Measurements from ENCODE around the gene MDM2. TPM values are rescaled to one million over a fixed set of nuclear protein-coding genes. Genes with fewer than 3 reads are reported as not detected.

The MDM2 gene
- total and polyA plus RNA-seq, 2 of the 8 experiments (the other 6 are each of a cell fraction or from before 2014, with no cell fraction given) = 15.1 to 115 TPM

DNA sequence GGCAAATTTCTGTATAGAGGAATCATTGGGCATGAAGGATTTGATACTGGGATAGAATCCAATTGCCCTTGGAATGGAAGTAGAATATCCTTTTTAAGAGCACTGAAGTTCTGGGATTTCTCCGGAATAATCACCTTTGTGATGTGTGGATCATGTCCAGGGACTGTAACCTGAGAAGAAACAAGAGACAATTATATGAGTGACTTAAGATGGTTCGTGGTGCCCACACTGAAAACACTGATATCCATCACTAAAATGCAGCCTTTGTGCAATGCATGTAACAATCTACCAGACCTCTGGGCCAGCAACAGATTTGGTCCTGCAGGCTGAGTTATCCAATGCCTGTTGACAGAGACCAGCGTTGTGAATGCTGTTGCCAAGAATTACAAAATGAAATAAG lies 48.5 kb downstream of the MDM2 start:
- Histone ChIP-seq H3K79me2 (ENCODE audit: control insufficient read depth in 1 of 2, insufficient read depth in 2 of 2, low read length in 2 of 2) (no peaks in the 10 kb centered on the region), H3K9me3 (ENCODE audit: insufficient read depth in 2 of 2, low read depth in 1 of 2, low read length in 1 of 2) (no peaks in the 10 kb centered on the region), H2BK5ac (ENCODE audit: low read depth, low read length) (no peak overlapping the region), H3K56ac (replicated peaks; ENCODE audit: insufficient read length, low read depth, low read length) (no peak overlapping the region), H3K23me2 (ENCODE audit: low read depth, low read length) (no peaks in the 10 kb centered on the region; the same call in 1 of the 2 replicates), H3K18ac (ENCODE audit: extremely low read depth, low read length) (no peak overlapping the region), H3K4me1 (replicated peaks in 1 of 4; ENCODE audit: control insufficient read depth in 3 of 4, insufficient read depth in 4 of 4, low read length in 3 of 4) (no peaks in the 10 kb centered on the region), H3K4me2 (ENCODE audit: insufficient read depth in 1 of 2, low read depth in 2 of 2, low read length in 2 of 2) (no peak overlapping the region), H3K9ac (replicated peaks in 1 of 4; ENCODE audit: extremely low read depth in 1 of 4, low read depth in 3 of 4, low read length in 3 of 4) (no peak overlapping the region), H2AK5ac (ENCODE audit: low read depth, low read length) (no peak overlapping the region), H2AFZ (ENCODE audit: low read length) (no peak overlapping the region), H4K91ac (replicated peaks; ENCODE audit: insufficient read length, low read length) (no peak overlapping the region), H4K20me1 (replicated peaks in 1 of 2; ENCODE audit: control insufficient read depth in 1 of 2, insufficient read depth in 2 of 2, low read length in 2 of 2) (no peaks in the 10 kb centered on the region), H3K4ac (replicated peaks; ENCODE audit: insufficient read length, low read depth, low read length) (no peak overlapping the region), H3K27ac (ENCODE audit: low read depth, low read length) (no peak overlapping the region), H2BK15ac (ENCODE audit: low read length) (no peak overlapping the region), H4K5ac (ENCODE audit: insufficient read length, low read depth, low read length) (no peak overlapping the region), H2BK12ac (ENCODE audit: low read depth, low read length) (no peak overlapping the region), H4K8ac (ENCODE audit: extremely low read depth, insufficient read depth, low read length) (no peak overlapping the region), H3K23ac (ENCODE audit: insufficient read length) (no peak overlapping the region), H3K4me3 (ENCODE audit: extremely low read depth in 1 of 4, insufficient read depth in 2 of 4, low read depth in 3 of 4, low read length in 4 of 4) (no peak overlapping the region), H3K27me3 (replicated peaks in 1 of 4; ENCODE audit: control insufficient read depth in 3 of 4, extremely low read depth in 1 of 4, insufficient read depth in 3 of 4, low read length in 3 of 4) (no peaks in the 10 kb centered on the region), H3K36me3 (ENCODE audit: control insufficient read depth in 2 of 4, insufficient read depth in 4 of 4, low read length in 3 of 4) (no peaks in the 10 kb centered on the region), H2BK20ac (ENCODE audit: low read length) (no peak overlapping the region), H2BK120ac (replicated peaks; ENCODE audit: low read depth, low read length) (no peak overlapping the region), H3K79me1 (ENCODE audit: low read depth, low read length) (no peaks in the 10 kb centered on the region), H3K14ac (ENCODE audit: insufficient read length) (no peak overlapping the region)
- ChIA-PET CTCF (ENCODE audit: partially characterized antibody) (no interaction called here), POLR2A (ENCODE audit: partially characterized antibody) (no interaction called here)
- DNase-seq (ENCODE audit: low read depth in 1 of 2, low spot score in 2 of 2) (no peak), FAIRE-seq (no peak)
- 85% methylated on average over 3 of the region's 3 CpGs; no CpG with 5 or more reads in 1 of the 2 experiments for WGBS, 2 experiments (ENCODE audit: extremely low coverage in 1 of 2, insufficient coverage in 1 of 2, insufficient read length in 1 of 2, insufficient replicate concordance in 2 of 2, low coverage in 1 of 2, low lambda C conversion rate in 2 of 2, missing lambda C conversion rate in 1 of 2)
- TF ChIP-seq SP2 (IDR thresholded peaks at IDR 0.05; ENCODE audit: low read length) (no peak), HDAC2 (IDR thresholded peaks at IDR 0.05; ENCODE audit: borderline replicate concordance in 1 of 2, low read depth in 2 of 2, low read length in 2 of 2) (no peak), TEAD4 (IDR thresholded peaks at IDR 0.05; ENCODE audit: low read depth, low read length) (no peak), GABPA (IDR thresholded peaks at IDR 0.05; ENCODE audit: borderline replicate concordance, insufficient read depth, low read length) (no peak), RNF2 (IDR thresholded peaks at IDR 0.05; ENCODE audit: borderline replicate concordance, low read depth, low read length, missing control alignments, poor library complexity, severe bottlenecking) (no peak), EP300 (IDR thresholded peaks at IDR 0.05; ENCODE audit: borderline replicate concordance in 1 of 2, low read depth in 2 of 2, low read length in 2 of 2) (no peak), YY1 (IDR thresholded peaks at IDR 0.05; ENCODE audit: low read depth, low read length) (no peak)

All from H1 (cell line).